PC-9 (cell line): ENCODE measurements around the gene ZNF397.

Experiments
- CTCF ChIP-seq: fragments of 200-600 bp; sonication (generic); conservative IDR thresholded peaks from 2 replicates; pipeline ENCODE4 v1.6.1; 2017; ENCODE audit warnings: mixed run types, antibody characterized with exemption, mild to moderate bottlenecking, moderate library complexity
- EZH2 ChIP-seq: fragments of 200-600 bp; sonication (generic); IDR thresholded peaks from 2 replicates; pipeline ENCODE4 v1.8.0; 2017; ENCODE audit warnings: antibody characterized with exemption, low read depth

GRCh38 chr18:35248429-35248828 lies 7.6 kb downstream of the ZNF397 start:
- no peak for TF ChIP-seq CTCF
- TF ChIP-seq EZH2 = no peak
